ENCODE measurements around the gene MAZ.

GRCh38 chr16:29808219-29808900 is 2.0 kb downstream of the MAZ start:
- no peak for TF ChIP-seq CTCF (IDR thresholded peaks at IDR 0.05)
- TF ChIP-seq EP300 (IDR thresholded peaks at IDR 0.05), result no peak
